GM12878 (cell line): ENCODE results near the gene DSE.

ENCODE experiments used
- MYB ChIP-seq: fragments of 150-350 bp; IDR thresholded peaks from 2 replicates; pipeline ENCODE4 v1.6.1; 2014; ENCODE audit warnings: mild to moderate bottlenecking, low read depth, low read length, borderline replicate concordance
- RCOR1 ChIP-seq: conservative IDR thresholded peaks from 2 replicates; pipeline ENCODE4 v1.6.1; 2012; ENCODE audit warnings: low read depth, low read length, improper control_type of control experiment
- ZNF274 ChIP-seq: IDR thresholded peaks from one replicate; pipeline ENCODE4 v1.8.0; 2011; ENCODE audit not compliant: insufficient read length, insufficient read depth
- TF ChIP-seq, protein P1 (sequence below): IDR thresholded peaks from 2 replicates; pipeline ENCODE4 v1.6.1; 2012; ENCODE audit warnings: low read depth, low read length, improper control_type of control experiment
- TF ChIP-seq, protein P2 (sequence below): IDR thresholded peaks from 2 replicates; pipeline ENCODE4 v1.6.1; 2011; ENCODE audit warnings: low read depth, low read length, improper control_type of control experiment, borderline replicate concordance

GRCh38 chr6:116475141-116475540 is 104.4 kb downstream of the DSE start:
- TF ChIP-seq RCOR1 (no peak), ZNF274 (no peak), MYB (no peak)
- TF ChIP-seq, protein P1, sequence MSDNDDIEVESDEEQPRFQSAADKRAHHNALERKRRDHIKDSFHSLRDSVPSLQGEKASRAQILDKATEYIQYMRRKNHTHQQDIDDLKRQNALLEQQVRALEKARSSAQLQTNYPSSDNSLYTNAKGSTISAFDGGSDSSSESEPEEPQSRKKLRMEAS = no peak
- TF ChIP-seq, protein P2, sequence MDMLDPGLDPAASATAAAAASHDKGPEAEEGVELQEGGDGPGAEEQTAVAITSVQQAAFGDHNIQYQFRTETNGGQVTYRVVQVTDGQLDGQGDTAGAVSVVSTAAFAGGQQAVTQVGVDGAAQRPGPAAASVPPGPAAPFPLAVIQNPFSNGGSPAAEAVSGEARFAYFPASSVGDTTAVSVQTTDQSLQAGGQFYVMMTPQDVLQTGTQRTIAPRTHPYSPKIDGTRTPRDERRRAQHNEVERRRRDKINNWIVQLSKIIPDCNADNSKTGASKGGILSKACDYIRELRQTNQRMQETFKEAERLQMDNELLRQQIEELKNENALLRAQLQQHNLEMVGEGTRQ = no peak
